Measurements from ENCODE around the gene SAG. TPM values are rescaled to one million over a fixed set of nuclear protein-coding genes. Genes with fewer than 3 reads are reported as not detected.

SAG gene
- total and polyA plus RNA-seq, 3 donors from 2014 or later: 5.1 to 25.6 (median 10.2) TPM

- DNase-seq: no peak
- no peak overlapping the region for H3K27ac ChIP-seq
- H3K4me3 ChIP-seq: no peak overlapping the region
- TF ChIP-seq, protein P1, sequence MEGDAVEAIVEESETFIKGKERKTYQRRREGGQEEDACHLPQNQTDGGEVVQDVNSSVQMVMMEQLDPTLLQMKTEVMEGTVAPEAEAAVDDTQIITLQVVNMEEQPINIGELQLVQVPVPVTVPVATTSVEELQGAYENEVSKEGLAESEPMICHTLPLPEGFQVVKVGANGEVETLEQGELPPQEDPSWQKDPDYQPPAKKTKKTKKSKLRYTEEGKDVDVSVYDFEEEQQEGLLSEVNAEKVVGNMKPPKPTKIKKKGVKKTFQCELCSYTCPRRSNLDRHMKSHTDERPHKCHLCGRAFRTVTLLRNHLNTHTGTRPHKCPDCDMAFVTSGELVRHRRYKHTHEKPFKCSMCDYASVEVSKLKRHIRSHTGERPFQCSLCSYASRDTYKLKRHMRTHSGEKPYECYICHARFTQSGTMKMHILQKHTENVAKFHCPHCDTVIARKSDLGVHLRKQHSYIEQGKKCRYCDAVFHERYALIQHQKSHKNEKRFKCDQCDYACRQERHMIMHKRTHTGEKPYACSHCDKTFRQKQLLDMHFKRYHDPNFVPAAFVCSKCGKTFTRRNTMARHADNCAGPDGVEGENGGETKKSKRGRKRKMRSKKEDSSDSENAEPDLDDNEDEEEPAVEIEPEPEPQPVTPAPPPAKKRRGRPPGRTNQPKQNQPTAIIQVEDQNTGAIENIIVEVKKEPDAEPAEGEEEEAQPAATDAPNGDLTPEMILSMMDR (IDR thresholded peaks at IDR 0.05): no peak
- no peak for TF ChIP-seq POLR2A (IDR thresholded peaks at IDR 0.05)
- no peaks in the 10 kb centered on the region for H3K36me3 ChIP-seq (ENCODE audit: low read depth, missing control alignments)
- 62 to 84% methylated on average over 25 of the region's 25 CpGs for WGBS, 2 donors
- intact Hi-C loops (cut with DNase I; ENCODE audit: low total_unique reads): loop anchor here (10.0 kb wide), 2 partner anchors 83 to 87 kb away; no protein-coding TSS in a partner anchor
- no peaks in the 10 kb centered on the region for H3K9me3 ChIP-seq
- H3K27me3 ChIP-seq: no peaks in the 10 kb centered on the region
- peaks cover 14% of the 10 kb centered on the region for H3K4me1 ChIP-seq
These were observed 44.7 kb downstream of the SAG start for GRCh38 chr2:233352141-233352842.

DNA sequence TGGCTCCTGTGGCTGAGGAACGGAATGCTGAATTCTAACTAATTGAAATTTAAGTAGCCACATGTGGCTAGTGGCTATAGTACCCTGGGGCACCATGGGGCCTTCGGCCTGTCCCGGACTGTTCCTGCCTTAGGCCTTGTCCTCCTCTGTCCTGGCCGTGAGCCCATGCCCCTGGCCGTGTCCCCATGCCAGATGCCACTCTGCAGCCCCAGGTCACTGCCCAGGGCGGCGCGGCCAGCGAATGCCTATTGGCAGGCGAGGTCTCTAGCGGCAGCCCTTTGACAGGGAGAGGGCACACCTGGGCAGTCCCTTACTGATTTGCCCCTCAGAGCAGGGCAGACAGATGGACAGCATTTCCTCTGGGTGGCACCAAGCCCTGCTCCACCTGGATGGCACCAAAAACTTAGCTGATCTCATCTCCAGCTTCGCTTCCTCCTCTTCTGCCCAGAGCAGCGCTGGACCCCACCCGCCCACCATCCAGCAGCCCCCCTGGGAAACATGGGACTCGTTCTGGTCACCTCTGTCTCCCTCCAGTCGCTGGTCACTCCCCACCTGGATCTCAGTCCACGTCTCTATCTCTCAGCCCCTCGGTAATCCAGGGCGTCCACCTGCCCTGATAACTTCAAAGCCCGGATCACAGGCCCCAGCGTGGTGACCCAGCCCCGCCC, 45.6 kb downstream of the SAG start:
- TF ChIP-seq, protein P1 (IDR thresholded peaks at IDR 0.05): no peak
- TF ChIP-seq POLR2A (IDR thresholded peaks at IDR 0.05): no peak
- DNase-seq: no peak
- 52 to 64% methylated on average over 22 of the region's 22 CpGs for WGBS, 2 donors
- H3K9me3 ChIP-seq: no peaks in the 10 kb centered on the region
- intact Hi-C loops (cut with DNase I; ENCODE audit: low total_unique reads): loop anchor here (10.0 kb wide), 2 partner anchors 82 to 88 kb away; no protein-coding TSS in a partner anchor
- H3K4me3 ChIP-seq: peak overlapping the region in 1 of 2 donors; percentile 49
- no peak overlapping the region for H3K27ac ChIP-seq
- peaks cover 14% of the 10 kb centered on the region for H3K4me1 ChIP-seq
- H3K27me3 ChIP-seq: no peaks in the 10 kb centered on the region
- no peaks in the 10 kb centered on the region for H3K36me3 ChIP-seq (ENCODE audit: low read depth, missing control alignments)

DNA sequence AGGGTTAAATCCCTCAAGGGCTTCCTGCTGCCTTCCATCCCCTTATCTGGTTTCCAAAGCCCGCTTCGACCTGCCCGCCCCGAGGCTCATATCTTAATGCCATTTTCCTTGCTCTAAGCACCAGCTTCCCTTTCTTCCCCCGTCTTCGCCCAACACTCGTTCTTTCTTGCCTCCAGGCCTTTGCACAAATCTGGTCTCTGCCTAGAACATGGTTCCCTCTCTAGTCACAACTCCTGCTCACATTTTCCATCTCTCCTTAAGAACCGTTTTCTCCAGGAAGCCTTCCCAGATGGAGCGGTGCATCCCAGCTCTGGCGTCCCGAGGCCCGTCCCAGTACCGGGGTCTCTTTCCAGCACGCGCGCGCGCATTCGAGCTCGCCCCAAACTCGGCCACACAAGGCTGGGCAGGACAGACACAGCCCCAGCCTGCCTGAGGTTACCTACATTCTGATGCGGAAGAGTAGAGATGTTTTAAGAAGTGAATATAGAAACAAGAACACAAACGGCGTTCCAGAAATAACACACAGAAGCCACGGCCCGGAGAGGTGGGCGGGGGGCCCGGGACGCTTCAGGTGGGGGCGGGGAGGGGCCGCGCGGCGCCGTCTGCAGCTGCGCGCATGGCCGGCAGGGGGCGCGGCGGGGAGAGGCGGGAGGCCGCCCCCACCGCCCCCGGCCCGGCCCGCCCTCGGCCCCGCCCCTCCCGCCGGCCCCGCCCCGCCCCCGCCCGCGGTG, 46.3 kb downstream of the SAG start, which contains the start of gene DGKD:
TSS of gene DGKD (plus strand) at position 726 of the 731 bp plus-strand sequence. CDS start 25 bp downstream, outside the sequence.
- TF ChIP-seq, protein P1 (IDR thresholded peaks at IDR 0.05): peak in 1 of 3 experiments; percentile 56
- TF ChIP-seq POLR2A (IDR thresholded peaks at IDR 0.05): no peak
- intact Hi-C loops (cut with DNase I; ENCODE audit: low total_unique reads): loop anchor here (10.0 kb wide), 2 partner anchors 81 to 89 kb away; no protein-coding TSS in a partner anchor
- Histone ChIP-seq H3K4me3 (peak within 1 kb of the TSS; percentile 58 to 66), H3K27me3 (no peaks in the 10 kb centered on the region), H3K27ac (peak within 1 kb of the TSS in 1 of 2 donors; percentile 61), H3K4me1 (peaks cover 14% of the 10 kb centered on the region), H3K9me3 (no peaks in the 10 kb centered on the region), H3K36me3 (ENCODE audit: low read depth, missing control alignments) (no peaks in the 10 kb centered on the region)
- DNase-seq: peak; percentile 71
- WGBS, 2 donors: 4% methylated on average over 35 to 53 of the region's 56 CpGs

DNA sequence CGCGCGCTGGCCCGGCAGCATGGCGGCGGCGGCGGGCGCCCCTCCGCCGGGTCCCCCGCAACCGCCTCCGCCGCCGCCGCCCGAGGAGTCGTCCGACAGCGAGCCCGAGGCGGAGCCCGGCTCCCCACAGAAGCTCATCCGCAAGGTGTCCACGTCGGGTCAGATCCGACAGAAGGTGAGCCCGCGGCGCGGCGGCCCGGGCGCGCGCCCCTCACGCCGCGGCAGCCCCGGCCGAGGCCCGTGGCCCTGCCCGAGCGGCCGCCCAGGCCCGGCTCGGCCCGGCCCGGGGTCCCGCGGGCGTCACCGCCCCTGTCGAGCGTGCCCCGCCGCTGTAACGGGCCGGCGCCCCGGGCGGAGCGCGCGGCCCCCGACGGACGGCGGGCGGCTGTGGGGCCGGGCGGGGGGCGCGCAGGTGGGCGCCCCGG, 46.9 kb downstream of the SAG start:
- no peak for DNase-seq
- Histone ChIP-seq H3K9me3 (no peaks in the 10 kb centered on the region), H3K4me1 (peaks cover 12% of the 10 kb centered on the region), H3K27me3 (no peaks in the 10 kb centered on the region), H3K27ac (no peak overlapping the region), H3K36me3 (ENCODE audit: low read depth, missing control alignments) (no peaks in the 10 kb centered on the region), H3K4me3 (peak overlapping the region; percentile 40 to 65)
- no peak for TF ChIP-seq POLR2A (IDR thresholded peaks at IDR 0.05)
- TF ChIP-seq, protein P1 (IDR thresholded peaks at IDR 0.05): no peak
- WGBS, 2 donors: 0% methylated on average over 11 of the region's 77 CpGs; no CpG with 5 or more reads in 1 of the 2 donors
- intact Hi-C loops (cut with DNase I; ENCODE audit: low total_unique reads): loop anchor here (10.0 kb wide), 2 partner anchors 80 to 90 kb away; no protein-coding TSS in a partner anchor

Data from testis (tissue), 3 donors.